Sigmoid colon (tissue), 7 donors: ENCODE measurements around the gene NDUFS6. TPM values are rescaled to one million over a fixed set of nuclear protein-coding genes. Genes with fewer than 3 reads are reported as not detected.

Experiments
- DNase-seq: peaks from one replicate; pipeline ENCODE4 v3.0.0-alpha.2; 2019
- H3K27ac ChIP-seq, 4 donors: fragments of 200-600 bp; sonication (generic); one replicate each; pipeline ENCODE4 v1.5.1; 2016 to 2019; ENCODE audit warnings: mild to moderate bottlenecking in 1 of 4
- H3K27me3 ChIP-seq, 3 donors: fragments of 200-600 bp; sonication (generic); one replicate each; pipeline ENCODE4 v1.5.1; 2019; ENCODE audit warnings: mild to moderate bottlenecking in 1 of 3
- H3K36me3 ChIP-seq, 4 donors: fragments of 200-600 bp; sonication (generic); one replicate each; pipeline ENCODE4 v1.5.1; 2016 to 2019
- H3K4me1 ChIP-seq, 4 donors: fragments of 200-600 bp; sonication (generic); one replicate each; pipeline ENCODE4 v1.5.1; 2017 to 2019
- H3K4me3 ChIP-seq, 4 donors: fragments of 200-600 bp; sonication (generic); one replicate each; pipeline ENCODE4 v1.5.1; 2017 to 2019; ENCODE audit warnings: mild to moderate bottlenecking in 2 of 4, moderate library complexity in 1 of 4
- H3K9me3 ChIP-seq, 4 donors: fragments of 200-600 bp in 3 of 4; sonication (generic) in 3 of 4; one replicate each; pipeline versions ENCODE4 v1.5.1 to v1.6.1; 2013 to 2019
- CTCF ChIP-seq, 4 experiments: fragments of 450-650 bp in 3 of 4; fragments of 200-600 bp in 1 of 4; IDR thresholded peaks; one replicate each; pipeline ENCODE4 v1.5.1; 2016 to 2019; ENCODE audit warnings: antibody characterized with exemption in 4 of 4, mild to moderate bottlenecking in 3 of 4, moderate library complexity in 2 of 4
- EP300 ChIP-seq, 4 donors: sonication (generic); formaldehyde crosslinking; IDR thresholded peaks; one replicate each; pipeline ENCODE4 v1.6.1; 2017; ENCODE audit warnings: antibody characterized with exemption in 4 of 4
- POLR2A ChIP-seq, 2 donors: fragments of 450-650 bp; IDR thresholded peaks; one replicate each; pipeline ENCODE4 v1.6.1; 2016; ENCODE audit warnings: antibody characterized with exemption in 2 of 2, mild to moderate bottlenecking in 2 of 2, moderate library complexity in 2 of 2
- POLR2AphosphoS5 ChIP-seq, 4 donors: sonication (generic); formaldehyde crosslinking; IDR thresholded peaks; one replicate each; pipeline ENCODE4 v1.6.1; 2017; ENCODE audit warnings: antibody characterized with exemption in 4 of 4
- WGBS, 2 donors: extraction: QIAGEN DNeasy Blood & Tissue Kit; methylation state at CpG; one replicate each; pipeline ENCODE4 v1.1.7; 2013; 5-methylcytosine and 5-hydroxymethylcytosine counted together
- intact Hi-C: fragments of 100-400 bp; cut with DNase I; formaldehyde crosslinking; loops from one replicate; pipeline ENCODE4 v1.15.1; 2023
- polyA plus RNA-seq, 3 donors: library from polyadenylated mRNA; stranded (reverse); fragments of 200-250 nt; gene quantifications; one replicate each; pipeline ENCODE4 v1.2.3, GENCODE V29; 2013
- total RNA-seq, 4 donors: library from RNA; depleted of rRNA; stranded (reverse); fragments of >200 nt; gene quantifications; one replicate each; pipeline ENCODE4 v1.1.0, GENCODE V29; 2016
- donor health status: healthy with polysubstance abuse.
- donor health status: Bipolar disorder and iron deficiency.
- donor health status: healthy.

Gene NDUFS6
- total and polyA plus RNA-seq, 7 donors = 34.9 to 156 (median 82.6) TPM

GRCh38 chr5:1824903-1825841, 24.0 kb downstream of the NDUFS6 start:
- DNase-seq = peak; percentile 49
- no peaks in the 10 kb centered on the region for H3K9me3 ChIP-seq
- H3K27me3 ChIP-seq = no peaks in the 10 kb centered on the region
- no peak overlapping the region for H3K27ac ChIP-seq
- H3K4me3 ChIP-seq = no peak overlapping the region
- intact Hi-C loops = no loop called here
- no peaks in the 10 kb centered on the region for H3K4me1 ChIP-seq
- H3K36me3 ChIP-seq = peaks cover 0 to 56% (median 20%) of the 10 kb centered on the region in 4 donors
- 96% methylated on average over 27 of the region's 27 CpGs for WGBS, 2 donors
- no peak for TF ChIP-seq CTCF (IDR thresholded peaks at IDR 0.05)
- no peak for TF ChIP-seq POLR2AphosphoS5 (IDR thresholded peaks at IDR 0.05)

GRCh38 chr5:1826235-1826980, 25.2 kb downstream of the NDUFS6 start:
- WGBS, 2 donors = 90 to 91% methylated on average over 26 of the region's 26 CpGs
- Histone ChIP-seq H3K27me3 (no peaks in the 10 kb centered on the region), H3K36me3 (peaks cover 0 to 44% (median 9%) of the 10 kb centered on the region in 4 donors), H3K27ac (no peak overlapping the region), H3K4me3 (no peak overlapping the region), H3K9me3 (no peaks in the 10 kb centered on the region), H3K4me1 (no peaks in the 10 kb centered on the region)
- TF ChIP-seq CTCF (IDR thresholded peaks at IDR 0.05) (no peak), POLR2AphosphoS5 (IDR thresholded peaks at IDR 0.05) (no peak), POLR2A (IDR thresholded peaks at IDR 0.05) (no peak), EP300 (IDR thresholded peaks at IDR 0.05) (no peak)
- intact Hi-C loops = no loop called here
- DNase-seq = peak; percentile 40

GRCh38 chr5:1827025-1827885, 26.0 kb downstream of the NDUFS6 start:
- Histone ChIP-seq H3K9me3 (no peaks in the 10 kb centered on the region), H3K27me3 (no peaks in the 10 kb centered on the region), H3K4me3 (no peak overlapping the region), H3K27ac (no peak overlapping the region), H3K36me3 (peaks cover 0 to 35% (median 4%) of the 10 kb centered on the region in 4 donors), H3K4me1 (no peaks in the 10 kb centered on the region)
- peak; percentile 45 for DNase-seq
- TF ChIP-seq POLR2A (IDR thresholded peaks at IDR 0.05) (no peak), CTCF (IDR thresholded peaks at IDR 0.05) (no peak), EP300 (IDR thresholded peaks at IDR 0.05) (no peak), POLR2AphosphoS5 (IDR thresholded peaks at IDR 0.05) (no peak)
- intact Hi-C loops = no loop called here
- 85 to 91% methylated on average over 26 of the region's 26 CpGs for WGBS, 2 donors

- TF ChIP-seq POLR2A (IDR thresholded peaks at IDR 0.05) (no peak), CTCF (IDR thresholded peaks at IDR 0.05) (no peak), POLR2AphosphoS5 (IDR thresholded peaks at IDR 0.05) (no peak), EP300 (IDR thresholded peaks at IDR 0.05) (no peak)
- H3K9me3 ChIP-seq = no peaks in the 10 kb centered on the region
- 52% methylated on average over 39 of the region's 39 CpGs for WGBS, 2 donors
- peaks cover 0 to 30% (median 2%) of the 10 kb centered on the region in 4 donors for H3K36me3 ChIP-seq
- H3K27me3 ChIP-seq = no peaks in the 10 kb centered on the region
- DNase-seq = no peak
- intact Hi-C loops = no loop called here
- H3K4me1 ChIP-seq = no peaks in the 10 kb centered on the region
- H3K4me3 ChIP-seq = no peak overlapping the region
- H3K27ac ChIP-seq = no peak overlapping the region
Measured at GRCh38 chr5:1827886-1828397, 26.7 kb downstream of the NDUFS6 start.
